CD1c-positive myeloid dendritic cell (primary cell): Measurements from ENCODE around the gene FEM1B.
"Not testable (repeated sequence)": the region's sequence is repeated elsewhere in the genome, so short reads cannot be mapped to it uniquely, and the experiment has no call there.

Experiments
- DNase-seq: peaks from one replicate; pipeline ENCODE4 v3.0.0-alpha.2; 2016; ENCODE audit errors: extremely low spot score

Gene FEM1B

DNA sequence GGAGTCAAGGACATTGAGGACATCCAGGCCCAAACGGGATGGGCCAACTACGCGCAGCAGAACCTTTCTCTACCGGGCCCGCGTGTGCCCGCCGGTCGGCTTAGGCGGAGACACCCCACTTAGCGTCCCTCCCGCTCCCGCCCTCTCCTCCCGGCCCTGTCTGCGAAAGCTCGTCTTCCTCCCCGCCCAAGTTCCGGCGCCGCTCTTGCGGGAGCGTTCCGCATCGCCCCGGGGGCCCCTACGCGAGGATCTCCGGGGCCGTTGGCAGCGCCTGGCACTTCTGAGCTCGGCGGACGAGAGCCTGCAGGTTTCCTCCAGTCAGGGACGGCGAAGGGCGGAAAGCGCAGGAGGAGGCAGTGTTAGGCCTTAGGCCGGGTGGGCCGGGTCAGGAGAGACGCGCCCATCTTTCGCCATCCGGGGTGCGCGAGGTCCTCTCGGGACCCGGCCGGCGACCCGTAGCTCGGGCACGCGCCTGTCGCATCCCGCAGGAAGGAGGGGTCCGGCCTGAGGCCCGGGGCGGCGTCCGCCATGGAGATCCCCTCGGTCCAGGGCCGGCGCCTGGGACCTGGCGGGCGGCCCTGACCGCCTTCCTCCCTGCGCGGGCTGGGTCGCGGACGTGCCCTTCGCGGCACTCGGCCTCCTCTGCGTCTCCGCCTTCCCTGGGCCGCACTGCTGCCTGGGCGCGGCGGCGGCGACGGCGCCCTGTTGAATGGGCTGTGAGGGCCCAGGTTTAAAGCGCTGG is at the start of gene FEM1B:
TSS of gene FEM1B (plus strand) at position 143 of the 742 bp plus-strand sequence. CDS start 673 bp downstream, outside the sequence.
- peak; percentile 94 for DNase-seq

DNA sequence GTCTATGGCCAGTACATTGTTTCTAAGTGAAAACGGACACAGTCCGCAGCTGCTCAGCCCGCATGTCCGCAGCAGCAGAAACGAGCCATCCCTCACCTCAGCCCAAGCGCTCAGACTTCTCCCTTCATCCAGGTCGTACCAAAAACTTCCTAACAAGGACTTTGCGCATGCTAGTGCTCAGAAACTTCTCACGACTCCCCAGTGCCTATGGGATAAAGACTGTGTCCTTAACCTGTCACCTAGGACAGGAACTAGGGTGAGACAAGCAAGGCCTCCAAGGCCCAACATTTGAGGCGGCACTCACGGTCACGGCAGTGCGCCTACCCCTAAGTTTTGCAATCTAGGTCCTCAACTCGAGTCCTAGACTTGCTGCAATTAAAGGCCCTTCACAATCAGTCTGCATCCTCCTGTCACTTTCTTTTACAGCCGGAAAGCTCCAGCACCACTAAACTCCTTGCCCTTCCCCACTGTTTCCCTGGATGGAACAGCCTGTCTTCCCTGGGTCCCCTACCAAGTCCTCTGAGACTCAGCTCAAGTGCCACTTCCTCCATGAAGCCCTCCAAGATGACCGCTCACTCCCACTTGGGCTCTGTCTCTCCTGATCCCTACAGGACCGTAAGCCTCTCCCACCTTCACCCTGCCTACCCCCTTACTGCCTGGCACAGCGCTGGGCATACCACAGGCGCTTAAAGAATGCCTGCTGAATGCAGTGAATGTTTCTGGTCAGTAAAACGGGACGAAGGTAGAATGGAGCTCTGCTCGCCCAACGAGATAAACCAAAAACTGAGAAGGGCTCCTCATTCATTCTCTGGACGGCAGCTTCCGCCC is 49.2 kb upstream of the FEM1B start:
- no peak for DNase-seq

DNA sequence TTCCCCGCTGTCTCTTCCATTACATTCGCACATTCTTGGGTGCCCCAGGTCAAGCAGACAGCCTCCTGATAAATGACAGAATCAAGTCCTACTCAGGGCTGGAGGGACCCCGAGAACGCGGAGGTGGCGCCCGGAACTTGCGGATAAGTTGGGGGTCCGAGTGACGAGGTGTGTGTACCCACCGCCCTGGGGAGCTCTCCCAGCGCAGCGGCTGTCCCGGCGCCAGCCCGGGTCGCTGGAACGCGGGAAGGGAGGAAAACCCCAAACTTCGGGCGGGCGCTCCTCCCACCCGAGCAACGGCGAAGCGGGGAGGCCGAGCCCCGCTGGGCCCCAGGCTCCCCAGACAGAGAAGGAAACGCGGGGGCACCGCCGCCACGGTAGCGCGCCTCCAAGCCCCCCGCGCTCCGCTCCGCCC is 48.6 kb upstream of the FEM1B start:
- DNase-seq: no peak

DNA sequence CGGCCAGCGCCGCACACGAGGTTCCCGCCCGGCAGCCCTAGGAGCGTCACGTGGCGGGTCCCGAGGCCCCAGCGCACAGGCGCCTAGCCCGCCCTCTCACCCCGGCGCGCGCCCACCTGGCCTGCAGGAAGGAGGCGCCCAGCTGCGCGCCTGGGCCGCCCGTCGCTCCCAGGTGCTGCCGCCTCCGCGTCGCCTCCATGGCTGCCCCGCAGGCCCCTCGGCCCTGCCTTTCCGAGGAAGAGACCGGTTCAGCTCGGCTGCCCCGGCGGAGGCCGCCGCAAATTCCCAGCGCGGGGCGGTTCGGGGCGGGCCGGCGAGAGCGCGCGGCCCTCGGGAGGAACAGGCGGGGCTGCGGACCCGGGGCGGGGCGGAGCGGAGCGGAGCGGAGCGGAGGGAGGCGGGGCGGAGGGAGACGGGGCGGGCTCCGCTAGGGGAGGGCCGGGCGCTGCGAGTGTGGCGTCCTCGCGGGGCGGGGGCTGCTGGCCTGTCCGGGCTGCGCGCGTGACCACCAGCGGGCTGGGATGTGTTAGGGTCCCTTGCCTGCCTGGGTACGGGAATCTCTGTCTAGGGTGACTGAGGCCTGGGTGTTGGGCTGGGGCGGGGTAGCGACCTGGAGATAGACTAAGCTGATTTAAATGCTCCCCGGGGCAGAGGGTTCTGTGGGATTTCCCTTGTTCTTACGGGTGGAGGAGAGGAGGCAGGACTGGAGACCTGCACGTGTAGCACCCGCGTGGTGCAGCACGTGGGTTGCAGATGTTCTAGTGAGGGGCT is 48.0 kb upstream of the FEM1B start, which contains the start of gene CLN6:
TSS of gene CLN6 (minus strand) at position 343 of the 771 bp plus-strand sequence. CDS start at position 199, 144 bp downstream.
- DNase-seq: peak; percentile 89

DNA sequence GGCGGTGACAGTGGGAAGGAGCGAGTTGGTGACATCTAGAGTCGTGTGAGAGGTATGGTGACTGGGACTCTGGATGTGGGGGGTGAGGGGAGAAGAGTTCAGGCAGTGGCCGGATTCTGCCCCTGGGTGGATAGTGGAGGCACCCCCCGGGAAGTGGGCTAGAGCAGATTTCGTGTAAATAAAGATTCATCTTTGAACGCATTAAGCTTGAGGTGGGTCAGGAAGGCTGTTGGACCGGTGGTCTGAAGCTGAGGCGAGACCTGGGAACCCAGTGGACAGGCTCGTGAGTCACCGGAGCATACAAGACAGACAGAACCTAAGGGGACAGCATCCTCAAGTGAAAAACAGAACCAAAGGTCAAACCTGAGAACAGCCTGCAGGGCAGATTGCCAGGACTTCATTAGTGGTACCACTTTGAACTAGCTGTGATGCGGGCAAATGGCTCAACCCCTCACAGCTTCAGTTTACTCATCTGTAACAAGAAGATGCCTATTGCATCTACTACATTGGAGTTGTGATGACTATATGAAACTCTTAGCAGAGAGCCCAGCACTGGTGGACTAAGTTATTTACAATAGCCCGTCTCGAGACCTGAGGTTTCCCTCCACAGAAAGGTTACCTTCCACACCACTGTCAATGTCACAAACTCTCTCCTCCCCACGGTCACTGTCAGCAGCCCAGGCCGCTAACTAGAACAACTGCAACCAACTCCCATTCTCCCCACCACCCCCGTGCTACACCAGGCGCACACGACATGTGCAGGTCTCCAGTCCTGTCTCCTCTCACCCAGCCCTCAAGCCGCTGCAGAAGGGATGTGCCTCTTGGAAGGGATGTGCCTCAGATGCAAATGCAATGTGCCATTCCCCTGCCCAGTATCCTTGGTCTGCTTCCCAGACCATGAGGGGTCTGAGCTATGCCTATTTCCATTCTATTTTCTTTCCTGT is 47.1 kb upstream of the FEM1B start:
- peak; percentile 49 for DNase-seq

DNA sequence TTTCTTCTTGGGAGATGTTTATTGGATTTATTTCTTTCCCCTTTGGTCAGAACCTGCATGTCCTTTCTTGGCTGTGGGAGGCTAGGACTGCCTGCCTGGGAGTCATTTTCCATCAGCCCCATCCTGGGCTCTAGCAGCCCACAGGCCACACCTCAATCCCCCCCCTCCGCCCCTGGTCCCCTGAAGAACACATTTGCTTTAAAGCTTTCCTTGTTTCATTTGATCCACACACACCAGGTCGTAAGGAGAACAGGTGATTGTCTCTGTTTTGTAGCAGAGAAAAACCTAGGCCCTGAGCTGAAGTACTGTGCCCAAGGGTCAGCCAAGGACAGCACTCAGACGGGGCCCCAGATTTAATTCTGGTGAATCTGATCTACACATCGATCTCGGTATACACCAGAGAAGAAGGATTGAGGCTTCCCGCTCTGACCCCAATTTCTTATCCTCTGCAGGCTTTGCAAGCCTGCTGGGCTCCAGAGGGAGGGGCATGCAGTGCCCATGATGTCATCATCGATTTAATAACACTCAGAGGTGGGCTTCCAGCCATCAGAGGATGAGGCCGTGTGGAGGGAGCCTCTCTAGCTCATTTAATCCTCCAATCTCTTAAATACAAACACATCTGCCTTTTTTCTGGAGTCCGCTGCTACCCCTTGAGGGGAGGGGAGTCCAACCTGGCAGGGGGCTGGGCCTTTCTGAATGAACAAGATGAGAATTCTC is 46.3 kb upstream of the FEM1B start:
- DNase-seq: no peak

DNA sequence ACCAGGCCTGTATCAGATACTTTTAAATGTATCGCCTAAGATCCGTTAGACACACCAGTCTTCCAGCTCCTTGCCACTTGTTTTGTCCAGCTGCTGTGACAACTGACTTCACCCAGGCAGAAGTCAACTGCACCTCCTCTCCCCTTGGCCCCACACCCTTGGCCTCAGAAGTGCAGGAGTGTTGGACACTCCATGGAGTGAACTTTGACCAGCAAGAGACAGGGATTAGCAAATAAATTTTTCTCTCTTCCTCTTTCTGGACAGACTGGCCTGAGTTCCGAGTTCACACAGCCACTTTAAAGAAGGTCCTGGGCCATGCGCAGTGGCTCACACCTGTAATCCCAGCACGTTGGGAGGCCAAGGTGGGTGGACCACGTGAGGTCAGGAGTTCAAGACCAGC is 45.1 kb upstream of the FEM1B start:
- peak; percentile 79 for DNase-seq

DNA sequence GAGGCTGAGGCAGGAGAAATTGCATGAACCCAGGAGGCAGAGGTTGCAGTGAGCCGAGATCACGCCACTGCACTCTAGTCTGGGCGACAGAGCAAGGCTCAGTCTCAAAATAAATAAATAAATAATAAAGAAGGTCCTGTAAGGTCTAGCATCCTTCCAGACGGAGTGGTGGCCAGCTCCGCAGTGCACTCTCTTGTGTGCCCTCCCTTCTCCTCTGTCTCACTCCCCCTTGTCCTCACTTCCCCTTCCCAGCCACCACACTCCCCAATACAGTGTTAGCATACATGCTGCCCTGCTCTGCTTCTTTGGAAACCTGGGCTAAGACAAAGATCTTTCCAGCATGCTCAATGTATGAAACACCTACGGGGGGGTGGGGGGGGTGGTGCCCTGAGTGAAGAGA is 44.6 kb upstream of the FEM1B start:
- peak; percentile 85 for DNase-seq

DNA sequence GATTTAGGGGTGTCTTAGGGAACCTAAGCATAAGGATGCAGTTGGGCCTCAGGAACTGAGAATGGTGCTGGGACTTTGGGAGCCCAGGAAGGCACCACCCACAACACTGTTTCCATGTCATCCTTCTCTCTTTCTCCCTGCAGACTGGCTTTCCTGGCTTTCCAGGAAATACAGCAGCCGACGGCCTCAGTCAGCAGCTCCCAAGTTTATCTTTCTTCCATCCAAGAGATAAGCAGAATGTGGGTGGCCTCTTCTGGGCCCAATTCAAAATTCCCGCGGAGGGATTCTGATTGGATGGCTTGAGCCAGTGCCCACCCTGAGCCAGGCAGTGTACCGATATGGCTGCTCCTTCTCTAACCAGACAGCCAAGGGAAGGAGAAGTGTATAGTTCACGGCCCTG is 43.5 kb upstream of the FEM1B start:
- DNase-seq: no peak

DNA sequence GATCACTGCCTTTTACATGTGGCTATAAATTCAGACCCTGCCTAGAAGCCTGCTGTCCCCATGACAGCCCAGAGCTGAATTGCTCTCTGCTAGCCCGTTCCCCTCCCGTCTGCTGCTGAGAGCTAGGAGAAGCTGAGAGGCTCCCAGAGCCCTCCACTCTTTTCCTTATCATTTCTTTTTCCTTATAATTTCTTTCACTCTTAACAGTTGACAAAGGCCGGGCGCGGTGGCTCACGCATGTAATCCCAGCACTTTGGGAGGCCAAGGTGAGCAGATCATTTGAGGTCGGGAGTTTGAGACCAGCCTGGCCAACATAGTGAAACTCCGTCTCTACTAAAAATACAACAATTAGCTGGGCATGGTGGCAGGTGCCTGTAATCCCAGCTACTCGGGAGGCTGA is 43.0 kb upstream of the FEM1B start:
- DNase-seq: not testable (repeated sequence)

DNA sequence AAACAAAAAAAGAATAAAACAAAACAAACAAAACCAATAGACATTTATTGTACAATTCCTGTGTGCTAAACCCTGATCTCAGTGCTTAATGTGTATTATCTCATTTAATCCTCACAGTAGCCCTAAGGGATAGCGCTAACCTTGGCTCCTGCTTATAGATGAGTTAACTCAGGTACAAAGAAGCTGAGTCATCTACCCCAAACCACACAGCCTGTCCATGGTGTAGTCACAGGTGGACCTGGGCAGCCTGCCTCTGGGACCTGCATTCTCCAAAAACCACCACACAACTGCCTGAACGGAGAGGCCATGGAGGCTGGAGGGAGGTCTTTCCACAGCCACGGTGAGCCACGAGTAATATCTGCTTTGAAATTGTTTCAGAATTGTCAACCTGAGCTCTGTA is 42.5 kb upstream of the FEM1B start:
- DNase-seq: no peak

DNA sequence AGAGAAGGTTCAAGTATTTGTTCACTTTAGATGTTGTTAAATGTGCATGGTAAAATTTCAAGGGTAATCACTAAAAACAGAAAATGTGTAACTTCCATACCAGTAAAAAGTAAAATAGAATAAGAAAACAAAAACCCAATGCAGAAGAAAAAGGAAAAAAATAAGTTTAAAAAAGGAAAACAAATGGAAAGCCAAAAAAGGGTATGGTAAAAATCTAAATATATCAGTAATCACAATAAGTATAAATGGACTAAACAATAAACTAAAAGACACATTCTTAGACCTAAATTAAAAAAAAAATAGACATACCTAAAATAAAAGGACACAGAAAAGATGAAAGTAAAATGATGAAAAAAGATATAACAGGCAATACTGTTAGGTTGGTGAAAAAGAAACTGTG is 38.5 kb upstream of the FEM1B start:
- no peak for DNase-seq

DNA sequence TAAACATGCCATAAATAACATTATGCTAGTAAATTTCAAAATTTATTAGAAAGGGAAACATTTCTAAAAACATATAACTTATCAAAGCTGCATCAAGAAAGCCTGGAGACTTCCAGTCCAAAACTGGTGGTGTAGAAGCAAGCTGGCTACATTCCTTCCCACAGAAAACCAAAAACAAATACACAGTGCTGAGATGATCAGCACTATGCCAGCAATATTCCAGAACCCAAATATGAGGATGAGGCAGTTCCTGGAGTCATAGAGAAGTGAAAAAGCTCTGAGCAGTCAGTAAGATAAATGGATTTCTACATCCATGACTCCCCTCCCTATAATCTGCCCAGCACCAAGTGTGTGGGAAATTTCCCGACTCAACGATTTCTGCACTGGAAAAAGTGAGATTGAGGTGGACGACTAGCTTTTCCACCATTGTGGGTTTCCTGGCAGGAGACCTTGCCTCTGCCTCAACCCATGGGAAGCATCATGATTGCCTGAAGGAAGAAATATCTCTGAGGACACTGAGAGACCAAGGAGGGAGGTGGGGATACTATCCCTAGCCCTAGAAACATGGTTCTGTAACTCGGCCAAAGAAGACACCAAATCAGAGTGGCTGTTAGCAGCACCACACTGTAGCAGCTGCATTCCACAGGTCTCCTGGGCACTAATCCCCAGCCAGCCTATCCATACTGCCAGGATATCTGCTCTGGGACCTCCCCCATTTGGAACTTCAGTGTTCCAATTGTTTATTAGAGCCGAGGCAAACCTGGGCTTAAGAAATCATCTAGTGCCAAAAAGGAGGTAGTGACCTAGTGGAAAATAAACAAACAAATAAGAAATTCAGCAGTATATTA is 36.2 kb upstream of the FEM1B start:
- DNase-seq: no peak

DNA sequence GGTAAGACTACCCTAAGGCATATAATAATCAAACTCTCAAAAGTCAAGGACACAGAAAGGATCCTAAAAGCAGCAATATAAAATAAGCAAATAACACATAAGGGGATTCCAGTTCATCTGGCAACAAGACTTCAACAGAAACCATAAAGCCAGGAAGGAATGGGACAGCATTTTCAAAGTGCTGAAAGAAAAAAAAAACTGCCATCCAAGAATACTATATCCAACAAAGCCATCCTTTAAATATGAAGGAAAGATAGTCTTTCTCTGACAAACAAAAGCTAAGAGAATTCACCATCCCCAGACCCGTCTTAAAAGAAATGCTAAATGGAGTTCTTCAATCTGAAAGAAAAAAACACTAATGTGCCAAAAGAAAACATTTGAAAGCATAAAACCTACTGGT is 33.3 kb upstream of the FEM1B start:
- DNase-seq: no peak

DNA sequence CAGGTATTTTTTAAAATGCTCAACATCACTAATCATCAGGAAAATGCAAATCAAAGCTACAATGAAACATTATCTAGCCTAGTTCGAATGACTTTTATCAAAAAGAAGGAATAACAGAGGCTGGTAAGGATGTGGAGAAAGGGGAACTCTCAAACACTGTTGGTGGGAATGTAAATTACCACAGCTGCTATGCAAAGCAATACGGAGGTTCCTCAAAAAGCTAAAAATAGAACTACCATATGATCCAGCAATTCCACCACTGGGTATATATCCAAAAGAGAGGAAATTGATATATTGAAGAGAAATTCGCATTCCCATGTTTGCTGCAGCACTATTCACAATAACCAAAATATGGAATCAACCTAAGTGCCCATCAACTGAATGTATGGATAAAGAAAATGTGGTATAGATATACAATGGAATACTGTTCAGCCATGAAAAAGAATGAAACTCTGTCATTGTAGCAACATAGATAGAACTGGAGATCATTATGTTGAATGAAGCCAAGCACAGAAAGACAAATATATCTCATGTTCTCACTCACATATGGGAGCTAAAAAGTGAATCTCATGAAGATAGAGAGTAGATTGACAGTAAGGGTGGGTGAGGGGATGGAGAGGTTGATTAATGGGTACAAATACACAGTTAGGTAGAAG is 28.4 kb upstream of the FEM1B start:
- peak; percentile 67 for DNase-seq

DNA sequence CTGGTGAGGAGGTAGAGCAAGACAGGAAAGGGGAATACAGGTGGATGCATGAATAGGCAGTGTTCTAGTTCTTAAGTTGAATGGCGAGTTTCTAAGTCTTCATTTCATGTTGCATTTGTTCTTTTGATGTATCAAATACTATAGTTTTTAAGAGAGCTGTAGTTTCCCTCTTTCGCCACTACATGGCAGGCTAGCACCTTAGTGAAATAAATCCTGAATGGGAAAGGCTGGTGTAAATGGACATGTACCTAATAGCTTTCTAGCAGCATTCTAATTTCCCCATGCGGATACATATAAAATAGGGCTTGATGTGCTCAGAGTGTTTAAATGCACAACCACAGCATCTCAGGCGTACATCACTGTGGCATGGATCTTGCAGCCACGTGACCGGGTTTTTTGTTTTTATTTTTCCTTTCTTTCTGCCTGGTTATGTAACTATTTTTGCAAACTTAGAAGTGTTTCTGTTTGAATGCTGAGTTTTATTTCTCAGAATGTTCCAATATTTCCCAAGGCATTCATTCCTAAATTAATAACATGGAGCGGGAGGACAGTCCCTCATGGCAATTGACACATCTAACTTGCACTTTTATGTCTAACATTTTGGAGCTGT is 24.5 kb upstream of the FEM1B start:
- peak; percentile 80 for DNase-seq

DNA sequence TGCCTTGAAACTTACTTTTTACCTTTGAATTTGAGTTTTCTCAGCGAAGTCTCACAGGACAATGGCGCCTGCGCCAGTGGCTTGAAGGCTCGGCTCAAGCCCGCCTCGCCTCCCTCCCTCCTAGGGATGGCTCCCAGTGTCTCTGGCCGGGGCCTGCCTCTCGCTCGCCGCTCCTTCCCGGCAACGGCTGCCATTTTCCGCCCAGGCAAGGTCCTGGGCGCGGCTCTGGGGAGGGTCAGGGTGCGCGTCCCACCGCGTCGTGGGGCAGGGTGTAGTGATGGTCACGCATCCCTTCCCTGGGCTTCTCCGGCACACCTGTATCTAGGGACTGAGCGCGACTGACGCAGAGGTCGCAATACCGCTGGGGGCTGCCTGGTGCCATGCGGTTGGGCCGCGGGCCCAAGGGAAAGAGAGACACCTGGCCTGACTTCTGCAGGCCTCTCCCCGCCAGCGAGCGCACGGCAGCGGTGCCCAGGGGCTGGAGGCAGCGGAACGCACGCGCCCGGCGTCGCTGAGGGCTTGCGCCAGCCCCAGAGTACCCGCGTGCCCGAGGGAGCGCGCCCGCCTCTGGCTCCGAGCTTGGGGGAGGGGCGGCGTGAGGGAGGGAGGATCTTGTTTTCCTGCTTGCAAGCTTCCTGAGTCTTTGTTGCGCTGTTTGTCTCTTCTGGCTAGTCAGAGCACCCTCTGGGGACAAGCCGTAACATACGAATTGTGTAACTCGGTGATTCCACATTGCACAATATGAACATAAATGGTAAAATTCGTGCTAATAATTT is 20.7 kb upstream of the FEM1B start:
- peak; percentile 81 for DNase-seq

DNA sequence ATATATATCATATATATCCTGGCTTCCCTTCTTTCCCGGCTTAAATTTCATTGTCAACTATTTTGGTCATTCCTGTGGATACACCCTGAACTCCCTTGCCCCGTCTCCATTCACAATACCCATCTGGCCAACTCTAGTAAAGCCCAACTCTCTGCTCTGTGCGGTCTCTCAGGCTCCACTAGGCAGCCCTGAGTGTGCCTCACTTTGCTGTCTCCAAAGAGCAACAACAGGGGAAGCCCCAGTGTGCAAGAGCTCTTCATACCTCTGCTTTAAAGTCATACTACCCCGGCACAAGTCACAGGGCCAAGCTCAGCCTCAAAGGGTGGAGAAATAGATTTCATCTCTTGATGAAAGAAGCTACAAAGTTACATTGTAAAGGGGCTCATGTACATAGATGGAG is 18.9 kb upstream of the FEM1B start:
- no peak for DNase-seq
